ENCODE measurements around the gene SPATA31C1.
"Not testable (repeated sequence)": the region's sequence is repeated elsewhere in the genome, so short reads cannot be mapped to it uniquely, and the experiment has no call there.

SPATA31C1 gene

GRCh38 chr9:87934444-87934843 is 16.7 kb downstream of the SPATA31C1 start:
- not testable (repeated sequence) for DNase-seq (ENCODE audit: extremely low read depth in 1 of 2, low read depth in 1 of 2)

GRCh38 chr9:87937352-87937751 is 19.6 kb downstream of the SPATA31C1 start:
- not testable (repeated sequence) for DNase-seq (ENCODE audit: extremely low read depth in 1 of 2, low read depth in 1 of 2)

GRCh38 chr9:87937918-87938317 is 20.2 kb downstream of the SPATA31C1 start:
- DNase-seq (ENCODE audit: extremely low read depth in 1 of 2, low read depth in 1 of 2), result not testable (repeated sequence)

- not testable (repeated sequence) for DNase-seq (ENCODE audit: extremely low read depth in 1 of 2, low read depth in 1 of 2)
Measured at GRCh38 chr9:87938336-87938735, 20.6 kb downstream of the SPATA31C1 start.

GRCh38 chr9:87939096-87939495 is 21.3 kb downstream of the SPATA31C1 start:
- DNase-seq (ENCODE audit: extremely low read depth in 1 of 2, low read depth in 1 of 2), result not testable (repeated sequence)

GRCh38 chr9:87944096-87944495 is 26.3 kb downstream of the SPATA31C1 start:
- DNase-seq (ENCODE audit: extremely low read depth in 1 of 2, low read depth in 1 of 2), result no peak

GRCh38 chr9:87944682-87945081 is 26.9 kb downstream of the SPATA31C1 start:
- no peak for DNase-seq (ENCODE audit: extremely low read depth in 1 of 2, low read depth in 1 of 2)

- DNase-seq (ENCODE audit: extremely low read depth in 1 of 2, low read depth in 1 of 2), result no peak
Measured at GRCh38 chr9:87950296-87950695, 32.5 kb downstream of the SPATA31C1 start.

GRCh38 chr9:87950765-87951488 is 33.2 kb downstream of the SPATA31C1 start:
- DNase-seq (ENCODE audit: extremely low read depth in 1 of 2, low read depth in 1 of 2), result no peak

GRCh38 chr9:87954230-87954629 is 36.5 kb downstream of the SPATA31C1 start:
- no peak for DNase-seq (ENCODE audit: extremely low read depth in 1 of 2, low read depth in 1 of 2)

GRCh38 chr9:87957839-87958238 is 40.1 kb downstream of the SPATA31C1 start:
- no peak for DNase-seq (ENCODE audit: extremely low read depth in 1 of 2, low read depth in 1 of 2)

- DNase-seq (ENCODE audit: extremely low read depth in 1 of 2, low read depth in 1 of 2), result no peak
Measured at GRCh38 chr9:87958591-87958990, 40.8 kb downstream of the SPATA31C1 start.

- no peak for DNase-seq (ENCODE audit: extremely low read depth in 1 of 2, low read depth in 1 of 2)
Measured at GRCh38 chr9:87959916-87960581, 42.3 kb downstream of the SPATA31C1 start.

GRCh38 chr9:87963770-87964169 is 46.0 kb downstream of the SPATA31C1 start:
- DNase-seq (ENCODE audit: extremely low read depth in 1 of 2, low read depth in 1 of 2), result no peak

GRCh38 chr9:87964826-87965225 is 47.1 kb downstream of the SPATA31C1 start:
- DNase-seq (ENCODE audit: extremely low read depth in 1 of 2, low read depth in 1 of 2), result no peak

- no peak for DNase-seq (ENCODE audit: extremely low read depth in 1 of 2, low read depth in 1 of 2)
Measured at GRCh38 chr9:87968155-87968554, 50.4 kb downstream of the SPATA31C1 start.

- no peak for DNase-seq (ENCODE audit: extremely low read depth in 1 of 2, low read depth in 1 of 2)
Measured at GRCh38 chr9:87970602-87971001, 52.8 kb downstream of the SPATA31C1 start.

GRCh38 chr9:87973122-87973521 is 55.4 kb downstream of the SPATA31C1 start:
- no peak for DNase-seq (ENCODE audit: extremely low read depth in 1 of 2, low read depth in 1 of 2)

Measured in activated CD8-positive, alpha-beta memory T cell treated with anti-CD3 and anti-CD28 coated beads for 1 hour (primary cell).